D341Med (cell line): ENCODE results near the gene MDH1.
"Not testable (repeated sequence)": the region's sequence is repeated elsewhere in the genome, so short reads cannot be mapped to it uniquely, and the experiment has no call there.

Experiments
- DNase-seq: peaks from one replicate; pipeline ENCODE4 v3.0.0; 2012; ENCODE audit warnings: low spot score

MDH1 gene

GRCh38 chr2:63589148-63589958 lies 590 bp downstream of the MDH1 start:
- no peak for DNase-seq

GRCh38 chr2:63590626-63591408 lies 2.1 kb downstream of the MDH1 start:
- no peak for DNase-seq

GRCh38 chr2:63591566-63592175 lies 2.9 kb downstream of the MDH1 start:
- DNase-seq, result no peak

- DNase-seq, result no peak
Measured at GRCh38 chr2:63594660-63595059, 5.9 kb downstream of the MDH1 start.

GRCh38 chr2:63596401-63596883 lies 7.7 kb downstream of the MDH1 start:
- no peak for DNase-seq

GRCh38 chr2:63598981-63599380 lies 10.2 kb downstream of the MDH1 start:
- no peak for DNase-seq

- no peak for DNase-seq
Measured at GRCh38 chr2:63600881-63601460, 12.2 kb downstream of the MDH1 start.

GRCh38 chr2:63604666-63605065 lies 15.9 kb downstream of the MDH1 start:
- DNase-seq, result no peak

- not testable (repeated sequence) for DNase-seq
Measured at GRCh38 chr2:63608865-63609264, 20.1 kb downstream of the MDH1 start.

- no peak for DNase-seq
Measured at GRCh38 chr2:63610525-63610924, 21.8 kb downstream of the MDH1 start.

- DNase-seq, result no peak
Measured at GRCh38 chr2:63613391-63613901, 24.7 kb downstream of the MDH1 start.

GRCh38 chr2:63614448-63614968 lies 25.7 kb downstream of the MDH1 start:
- no peak for DNase-seq

GRCh38 chr2:63614983-63615945 lies 26.5 kb downstream of the MDH1 start:
- no peak for DNase-seq

GRCh38 chr2:63617366-63617765 lies 28.6 kb downstream of the MDH1 start:
- DNase-seq, result no peak

- no peak for DNase-seq
Measured at GRCh38 chr2:63619328-63619727, 30.6 kb downstream of the MDH1 start.

- DNase-seq, result no peak
Measured at GRCh38 chr2:63622751-63623150, 34.0 kb downstream of the MDH1 start.

- not testable (repeated sequence) for DNase-seq
Measured at GRCh38 chr2:63623763-63624162, 35.0 kb downstream of the MDH1 start.

GRCh38 chr2:63627866-63628265 lies 39.1 kb downstream of the MDH1 start:
- DNase-seq, result no peak

- no peak for DNase-seq
Measured at GRCh38 chr2:63628403-63628942, 39.7 kb downstream of the MDH1 start.

GRCh38 chr2:63631501-63631900 lies 42.7 kb downstream of the MDH1 start:
- peak; percentile 42 for DNase-seq
